KG1 (cell line): ENCODE measurements around the gene EFCAB11.

Experiments used
- DNase-seq: peaks from one replicate; lab custom pipeline; 2025; lab: John Stamatoyannopoulos, UW

The EFCAB11 gene

GRCh38 chr14:89866458-89866857 is 88.1 kb downstream of the EFCAB11 start:
- no peak for DNase-seq

- no peak for DNase-seq
Observed at GRCh38 chr14:89865153-89865552, 89.4 kb downstream of the EFCAB11 start.

- DNase-seq: no peak
Observed at GRCh38 chr14:89862856-89863255, 91.7 kb downstream of the EFCAB11 start.

- no peak for DNase-seq
Observed at GRCh38 chr14:89861630-89862029, 92.9 kb downstream of the EFCAB11 start.

GRCh38 chr14:89858089-89858488 is 96.4 kb downstream of the EFCAB11 start:
- DNase-seq: no peak

GRCh38 chr14:89856871-89857345 is 97.6 kb downstream of the EFCAB11 start:
- DNase-seq: no peak

- DNase-seq: no peak
Observed at GRCh38 chr14:89855961-89856656, 98.4 kb downstream of the EFCAB11 start.

- DNase-seq: no peak
Observed at GRCh38 chr14:89853936-89854693, 100.4 kb downstream of the EFCAB11 start.

GRCh38 chr14:89851106-89851505 is 103.4 kb downstream of the EFCAB11 start:
- no peak for DNase-seq

GRCh38 chr14:89849931-89850330 is 104.6 kb downstream of the EFCAB11 start:
- DNase-seq: no peak

- no peak for DNase-seq
Observed at GRCh38 chr14:89848165-89848564, 106.4 kb downstream of the EFCAB11 start.

- no peak for DNase-seq
Observed at GRCh38 chr14:89845346-89845745, 109.2 kb downstream of the EFCAB11 start.

GRCh38 chr14:89844508-89844907 is 110.0 kb downstream of the EFCAB11 start:
- no peak for DNase-seq

- DNase-seq: no peak
Observed at GRCh38 chr14:89842837-89843236, 111.7 kb downstream of the EFCAB11 start.

- no peak for DNase-seq
Observed at GRCh38 chr14:89841851-89842250, 112.7 kb downstream of the EFCAB11 start.

GRCh38 chr14:89836830-89837469 is 117.6 kb downstream of the EFCAB11 start:
- no peak for DNase-seq

- no peak for DNase-seq
Observed at GRCh38 chr14:89833661-89834060, 120.9 kb downstream of the EFCAB11 start.

GRCh38 chr14:89833120-89833532 is 121.4 kb downstream of the EFCAB11 start:
- DNase-seq: no peak

- DNase-seq: no peak
Observed at GRCh38 chr14:89828471-89829165, 125.9 kb downstream of the EFCAB11 start.

- peak; percentile 17 for DNase-seq
Observed at GRCh38 chr14:89827265-89827664, 127.3 kb downstream of the EFCAB11 start.

GRCh38 chr14:89826596-89826995 is 127.9 kb downstream of the EFCAB11 start:
- DNase-seq: peak; percentile 20

GRCh38 chr14:89823743-89824142 is 130.8 kb downstream of the EFCAB11 start:
- DNase-seq: no peak
